Thyroid gland (tissue), 4 donors: ENCODE data around the gene CCR7.

Source experiments
- POLR2A ChIP-seq, 2 donors: fragments of 450-650 bp; IDR thresholded peaks; one replicate each; pipeline ENCODE4 v1.6.1; 2017; ENCODE audit warnings: antibody characterized with exemption in 2 of 2, mild to moderate bottlenecking in 2 of 2, moderate library complexity in 1 of 2
- TF ChIP-seq, protein P1 (sequence below), 6 experiments: fragments of 200-600 bp in 3 of 6; fragments of 450-650 bp in 3 of 6; sonication (generic) in 3 of 6; IDR thresholded peaks; one replicate each; pipeline ENCODE4 v1.5.1; 2016 to 2019; ENCODE audit warnings: antibody characterized with exemption in 6 of 6, mild to moderate bottlenecking in 2 of 6, inconsistent platforms in 1 of 6, moderate library complexity in 1 of 6

DNA sequence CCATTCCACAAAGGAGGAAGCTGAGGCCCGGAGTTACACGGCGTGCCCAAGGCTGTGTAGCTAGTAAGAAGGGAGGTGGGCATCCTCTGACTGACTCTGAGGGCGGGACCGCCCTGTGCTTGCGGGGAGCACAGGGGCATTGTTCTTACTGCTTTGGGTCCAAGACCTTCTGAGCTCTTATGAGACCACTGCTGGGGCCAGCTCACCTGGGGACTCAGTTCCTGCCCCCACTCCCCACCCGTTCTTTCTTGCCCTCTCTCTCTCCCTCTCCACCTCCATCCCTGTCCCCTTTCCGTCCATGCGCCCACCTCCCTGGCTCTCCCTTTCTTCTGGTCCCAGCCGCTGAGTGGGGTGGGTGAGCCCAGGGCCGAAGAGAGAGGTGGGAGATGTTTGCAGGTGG, 19.6 kb downstream of the CCR7 start:
- TF ChIP-seq, protein P1, sequence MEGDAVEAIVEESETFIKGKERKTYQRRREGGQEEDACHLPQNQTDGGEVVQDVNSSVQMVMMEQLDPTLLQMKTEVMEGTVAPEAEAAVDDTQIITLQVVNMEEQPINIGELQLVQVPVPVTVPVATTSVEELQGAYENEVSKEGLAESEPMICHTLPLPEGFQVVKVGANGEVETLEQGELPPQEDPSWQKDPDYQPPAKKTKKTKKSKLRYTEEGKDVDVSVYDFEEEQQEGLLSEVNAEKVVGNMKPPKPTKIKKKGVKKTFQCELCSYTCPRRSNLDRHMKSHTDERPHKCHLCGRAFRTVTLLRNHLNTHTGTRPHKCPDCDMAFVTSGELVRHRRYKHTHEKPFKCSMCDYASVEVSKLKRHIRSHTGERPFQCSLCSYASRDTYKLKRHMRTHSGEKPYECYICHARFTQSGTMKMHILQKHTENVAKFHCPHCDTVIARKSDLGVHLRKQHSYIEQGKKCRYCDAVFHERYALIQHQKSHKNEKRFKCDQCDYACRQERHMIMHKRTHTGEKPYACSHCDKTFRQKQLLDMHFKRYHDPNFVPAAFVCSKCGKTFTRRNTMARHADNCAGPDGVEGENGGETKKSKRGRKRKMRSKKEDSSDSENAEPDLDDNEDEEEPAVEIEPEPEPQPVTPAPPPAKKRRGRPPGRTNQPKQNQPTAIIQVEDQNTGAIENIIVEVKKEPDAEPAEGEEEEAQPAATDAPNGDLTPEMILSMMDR (IDR thresholded peaks at IDR 0.05), result no peak
- no peak for TF ChIP-seq POLR2A (IDR thresholded peaks at IDR 0.05)
